ENCODE measurements around the gene ANKRD11. TPM values are rescaled to one million over a fixed set of nuclear protein-coding genes. Genes with fewer than 3 reads are reported as not detected.

The ANKRD11 gene
- total RNA-seq, 1 experiment from 2014 or later = 297 TPM

DNA sequence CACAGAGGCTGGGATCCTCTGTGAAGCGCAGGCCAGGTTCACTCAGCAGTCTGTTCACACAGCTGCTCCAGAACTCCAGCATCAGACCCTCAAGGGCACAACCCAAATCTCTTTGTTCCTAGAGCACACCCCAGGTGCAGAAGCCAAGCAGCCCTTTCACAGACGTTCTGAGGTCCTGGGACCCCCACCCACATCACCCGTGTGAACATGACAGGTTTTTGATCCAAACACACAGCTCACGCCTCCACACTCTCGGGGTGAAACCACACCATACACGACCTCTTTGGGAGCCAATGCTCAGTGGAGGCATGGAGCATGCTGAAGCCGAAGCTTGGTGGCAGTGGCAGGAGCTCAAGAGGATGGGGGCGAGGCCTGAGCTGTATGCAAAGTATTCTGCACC lies 175.5 kb downstream of the ANKRD11 start:
- Mint-ChIP-seq H3K4me3 (ENCODE audit: unreplicated experiment) (no peak overlapping the region), H3K9me3 (ENCODE audit: unreplicated experiment) (no peaks in the 10 kb centered on the region), H3K27ac (ENCODE audit: unreplicated experiment) (peak overlapping the region; percentile 56), H3K36me3 (ENCODE audit: insufficient read depth, unreplicated experiment) (peaks cover 97% of the 10 kb centered on the region), H3K27me3 (ENCODE audit: insufficient read depth, unreplicated experiment) (no peaks in the 10 kb centered on the region), H3K4me1 (ENCODE audit: low read depth, unreplicated experiment) (peaks cover 30% of the 10 kb centered on the region)
- intact Hi-C loops (cut with micrococcal nuclease; ENCODE audit: unreplicated experiment) = no loop called here
- TF ChIP-seq, protein P1, sequence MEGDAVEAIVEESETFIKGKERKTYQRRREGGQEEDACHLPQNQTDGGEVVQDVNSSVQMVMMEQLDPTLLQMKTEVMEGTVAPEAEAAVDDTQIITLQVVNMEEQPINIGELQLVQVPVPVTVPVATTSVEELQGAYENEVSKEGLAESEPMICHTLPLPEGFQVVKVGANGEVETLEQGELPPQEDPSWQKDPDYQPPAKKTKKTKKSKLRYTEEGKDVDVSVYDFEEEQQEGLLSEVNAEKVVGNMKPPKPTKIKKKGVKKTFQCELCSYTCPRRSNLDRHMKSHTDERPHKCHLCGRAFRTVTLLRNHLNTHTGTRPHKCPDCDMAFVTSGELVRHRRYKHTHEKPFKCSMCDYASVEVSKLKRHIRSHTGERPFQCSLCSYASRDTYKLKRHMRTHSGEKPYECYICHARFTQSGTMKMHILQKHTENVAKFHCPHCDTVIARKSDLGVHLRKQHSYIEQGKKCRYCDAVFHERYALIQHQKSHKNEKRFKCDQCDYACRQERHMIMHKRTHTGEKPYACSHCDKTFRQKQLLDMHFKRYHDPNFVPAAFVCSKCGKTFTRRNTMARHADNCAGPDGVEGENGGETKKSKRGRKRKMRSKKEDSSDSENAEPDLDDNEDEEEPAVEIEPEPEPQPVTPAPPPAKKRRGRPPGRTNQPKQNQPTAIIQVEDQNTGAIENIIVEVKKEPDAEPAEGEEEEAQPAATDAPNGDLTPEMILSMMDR (IDR thresholded peaks at IDR 0.05; ENCODE audit: insufficient read depth in 1 of 2, low read depth in 1 of 2, low read length in 1 of 2, severe bottlenecking in 1 of 2, unreplicated experiment in 1 of 2) = no peak
- H3K4me3 ChIP-seq (ENCODE audit: low read depth, low read length) = no peak overlapping the region
- no peak for DNase-seq
- no peaks in the 10 kb centered on the region for H3K27me3 ChIP-seq (replicated peaks; ENCODE audit: control insufficient read depth, insufficient read depth, low read length)
- H3K4me1 ChIP-seq = peaks cover 16% of the 10 kb centered on the region
- no TSS peak for BruUV-seq (replicated peaks)
- no peaks in the 10 kb centered on the region for H3K9me3 ChIP-seq
- ChIA-PET POLR2A (no interaction called here), CTCF (no interaction called here)
- peaks cover 6% of the 10 kb centered on the region for H3K36me3 ChIP-seq (ENCODE audit: control insufficient read depth, insufficient read depth, low read length)

DNA sequence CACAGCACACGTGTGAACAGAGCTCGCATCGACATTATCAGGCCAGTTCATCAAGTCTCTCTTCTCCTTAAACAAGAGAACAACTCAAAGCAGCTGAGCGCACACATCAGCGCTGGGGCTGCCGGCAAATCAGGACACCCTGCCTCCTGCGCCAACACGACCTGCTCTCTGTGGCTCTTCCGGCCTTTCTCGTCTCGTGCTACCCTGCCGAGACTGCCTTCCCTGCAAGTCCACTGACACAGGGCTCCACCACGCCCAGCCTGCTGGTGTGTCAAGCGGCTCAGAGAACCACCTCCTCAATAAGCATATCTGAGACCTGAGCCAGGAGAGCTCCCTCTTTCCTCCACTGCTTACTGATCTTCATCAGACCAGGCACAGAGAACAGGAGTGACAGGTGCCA lies 176.0 kb downstream of the ANKRD11 start:
- intact Hi-C loops (cut with micrococcal nuclease; ENCODE audit: unreplicated experiment) = no loop called here
- peaks cover 97% of the 10 kb centered on the region for H3K36me3 Mint-ChIP-seq (ENCODE audit: insufficient read depth, unreplicated experiment)
- peaks cover 6% of the 10 kb centered on the region for H3K36me3 ChIP-seq (ENCODE audit: control insufficient read depth, insufficient read depth, low read length)
- TF ChIP-seq, protein P1 (IDR thresholded peaks at IDR 0.05; ENCODE audit: insufficient read depth in 1 of 2, low read depth in 1 of 2, low read length in 1 of 2, severe bottlenecking in 1 of 2, unreplicated experiment in 1 of 2) = no peak
- CTCF ChIA-PET = no interaction called here
- H3K4me3 Mint-ChIP-seq (ENCODE audit: unreplicated experiment) = no peak overlapping the region
- no peaks in the 10 kb centered on the region for H3K27me3 ChIP-seq (replicated peaks; ENCODE audit: control insufficient read depth, insufficient read depth, low read length)
- peaks cover 30% of the 10 kb centered on the region for H3K4me1 Mint-ChIP-seq (ENCODE audit: low read depth, unreplicated experiment)
- H3K4me1 ChIP-seq = peaks cover 11% of the 10 kb centered on the region
- H3K9me3 Mint-ChIP-seq (ENCODE audit: unreplicated experiment) = no peaks in the 10 kb centered on the region
- no peaks in the 10 kb centered on the region for H3K9me3 ChIP-seq
- BruUV-seq (replicated peaks) = no TSS peak
- H3K27ac Mint-ChIP-seq (ENCODE audit: unreplicated experiment) = peak overlapping the region; percentile 56
- no peaks in the 10 kb centered on the region for H3K27me3 Mint-ChIP-seq (ENCODE audit: insufficient read depth, unreplicated experiment)
- no peak for DNase-seq
- H3K4me3 ChIP-seq (ENCODE audit: low read depth, low read length) = no peak overlapping the region
- POLR2A ChIA-PET = no interaction called here

DNA sequence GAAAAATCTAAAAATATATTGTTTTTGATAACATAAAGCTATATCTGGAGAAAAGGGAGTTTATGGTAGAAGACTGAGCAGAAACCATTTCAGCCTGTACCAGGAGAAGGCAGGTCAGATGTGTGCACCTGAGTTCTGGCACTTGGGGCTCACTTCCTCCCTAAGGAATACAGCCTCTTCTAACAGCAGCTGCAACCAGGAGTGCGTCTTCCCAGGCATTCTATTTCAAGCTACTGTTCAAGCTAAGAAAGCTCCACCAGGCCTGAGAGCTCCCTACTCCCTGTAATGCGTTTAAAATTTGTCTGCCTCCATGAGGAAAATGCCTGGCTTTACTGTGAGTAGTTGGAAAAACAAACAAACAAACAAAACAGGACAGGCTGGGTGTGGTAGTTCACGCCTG lies 176.8 kb downstream of the ANKRD11 start:
- BruUV-seq (replicated peaks) = no TSS peak
- CTCF ChIA-PET = interaction anchor here (0.6 kb wide), 1 partner anchor 262 kb away, joined by 4 read pairs; no protein-coding TSS in a partner anchor
- H3K9me3 ChIP-seq = no peaks in the 10 kb centered on the region
- no peak overlapping the region for H3K27ac Mint-ChIP-seq (ENCODE audit: unreplicated experiment)
- no peaks in the 10 kb centered on the region for H3K9me3 Mint-ChIP-seq (ENCODE audit: unreplicated experiment)
- TF ChIP-seq, protein P1 (IDR thresholded peaks at IDR 0.05; ENCODE audit: insufficient read depth in 1 of 2, low read depth in 1 of 2, low read length in 1 of 2, severe bottlenecking in 1 of 2, unreplicated experiment in 1 of 2) = no peak
- H3K27me3 ChIP-seq (replicated peaks; ENCODE audit: control insufficient read depth, insufficient read depth, low read length) = no peaks in the 10 kb centered on the region
- H3K36me3 Mint-ChIP-seq (ENCODE audit: insufficient read depth, unreplicated experiment) = peaks cover 97% of the 10 kb centered on the region
- peaks cover 26% of the 10 kb centered on the region for H3K4me1 Mint-ChIP-seq (ENCODE audit: low read depth, unreplicated experiment)
- peaks cover 6% of the 10 kb centered on the region for H3K36me3 ChIP-seq (ENCODE audit: control insufficient read depth, insufficient read depth, low read length)
- POLR2A ChIA-PET = no interaction called here
- no peaks in the 10 kb centered on the region for H3K27me3 Mint-ChIP-seq (ENCODE audit: insufficient read depth, unreplicated experiment)
- H3K4me3 Mint-ChIP-seq (ENCODE audit: unreplicated experiment) = no peak overlapping the region
- peaks cover 5% of the 10 kb centered on the region; the same call in 1 of the 2 replicates for H3K4me1 ChIP-seq
- intact Hi-C loops (cut with micrococcal nuclease; ENCODE audit: unreplicated experiment) = no loop called here
- DNase-seq = no peak
- H3K4me3 ChIP-seq (ENCODE audit: low read depth, low read length) = no peak overlapping the region

Measured in Caco-2 (cell line).